Activated CD8-positive, alpha-beta T cell treated with anti-CD3 and anti-CD28 coated beads, Interleukin-2, amount 10 ng/mL, durations not matched to agents 7 days and 5 days (primary cell): ENCODE results near the gene FAM24A. TPM values are rescaled to one million over a fixed set of nuclear protein-coding genes. Genes with fewer than 3 reads are reported as not detected.
"Not testable (repeated sequence)": the region's sequence is repeated elsewhere in the genome, so short reads cannot be mapped to it uniquely, and the experiment has no call there.

Experiments used
- ATAC-seq: fragments of 150-1000 bp; cut with Tn5 transposase; one replicate; pipeline ENCODE4 v1.10.0; 2021; ENCODE audit warnings: moderate library complexity
- CTCF ChIA-PET: fragments of 350-600 bp; sonication (Branson Sonifier 250); formaldehyde crosslinking; loops from one replicate; lab custom pipeline; 2021; ENCODE audit warnings: antibody characterized with exemption; lab: Charles Lee
- POLR2A ChIA-PET: fragments of 350-600 bp; sonication (Branson Sonifier 250); formaldehyde crosslinking; loops from one replicate; lab custom pipeline; 2021; ENCODE audit warnings: antibody characterized with exemption; lab: Charles Lee
- DNase-seq: peaks from one replicate; pipeline ENCODE4 v3.0.0-alpha.2; 2020
- H3K27ac Mint-ChIP-seq: one replicate; pipeline ENCODE4 v1.8.0; 2021; ENCODE audit warnings: mild to moderate bottlenecking, mixed read lengths
- H3K27me3 Mint-ChIP-seq: one replicate; pipeline ENCODE4 v1.8.0; 2021; ENCODE audit warnings: low read depth, mixed read lengths
- H3K36me3 Mint-ChIP-seq: one replicate; pipeline ENCODE4 v1.8.0; 2021; ENCODE audit warnings: low read depth, mixed read lengths
- H3K4me1 Mint-ChIP-seq: one replicate; pipeline ENCODE4 v1.8.0; 2021; ENCODE audit warnings: low read depth, mixed read lengths
- H3K4me3 Mint-ChIP-seq: one replicate; pipeline ENCODE4 v1.8.0; 2021; ENCODE audit warnings: mild to moderate bottlenecking, mixed read lengths
- H3K9me3 Mint-ChIP-seq: one replicate; pipeline ENCODE4 v1.8.0; 2022; ENCODE audit warnings: mixed read lengths; ENCODE audit not compliant: insufficient read depth
- total RNA-seq, 2 experiments: library from RNA; stranded (reverse); gene quantifications; one replicate each; pipeline ENCODE4 v1.2.3, GENCODE V29; 2021

FAM24A gene
- not detected for total RNA-seq

GRCh38 chr10:122910310-122910709 lies at the start of gene FAM24A:
TSS of gene FAM24A (plus strand) at chr10:122910610. CDS start at chr10:122911635, 1,025 bp downstream.
- ATAC-seq (no peak), DNase-seq (no peak)
- ChIA-PET POLR2A (interaction anchor here (0.5 kb wide), 1 partner anchor 34 kb away, joined by 4 read pairs; no protein-coding TSS in a partner anchor), CTCF (no interaction called here)
- Mint-ChIP-seq H3K9me3 (no peaks in the 10 kb centered on the region), H3K27me3 (peaks cover 8% of the 10 kb centered on the region), H3K27ac (no peak within 1 kb of the TSS), H3K4me1 (no peaks in the 10 kb centered on the region), H3K4me3 (no peak within 1 kb of the TSS), H3K36me3 (no peaks in the 10 kb centered on the region)

- H3K9me3 Mint-ChIP-seq: no peaks in the 10 kb centered on the region
- peaks cover 15% of the 10 kb centered on the region for H3K36me3 Mint-ChIP-seq
- ATAC-seq (no peak), DNase-seq (no peak)
- no peak overlapping the region for H3K27ac Mint-ChIP-seq
- H3K27me3 Mint-ChIP-seq: no peaks in the 10 kb centered on the region
- H3K4me3 Mint-ChIP-seq: no peak overlapping the region
- ChIA-PET POLR2A (no interaction called here), CTCF (no interaction called here)
- no peaks in the 10 kb centered on the region for H3K4me1 Mint-ChIP-seq
Observed at GRCh38 chr10:122861711-122862161, 48.7 kb upstream of the FAM24A start.

GRCh38 chr10:122863216-122864193 lies 46.9 kb upstream of the FAM24A start:
- Mint-ChIP-seq H3K9me3 (no peaks in the 10 kb centered on the region), H3K36me3 (peaks cover 24% of the 10 kb centered on the region), H3K4me1 (no peaks in the 10 kb centered on the region), H3K27me3 (no peaks in the 10 kb centered on the region), H3K27ac (no peak overlapping the region), H3K4me3 (no peak overlapping the region)
- CTCF ChIA-PET: no interaction called here
- ATAC-seq (no peak), DNase-seq (no peak)
- POLR2A ChIA-PET: interaction anchor here (0.6 kb wide), 1 partner anchor 54 kb away, joined by 3 read pairs; no protein-coding TSS in a partner anchor

- H3K27me3 Mint-ChIP-seq: no peaks in the 10 kb centered on the region
- no peak overlapping the region for H3K4me3 Mint-ChIP-seq
- no peak overlapping the region for H3K27ac Mint-ChIP-seq
- DNase-seq (no peak), ATAC-seq (no peak)
- H3K4me1 Mint-ChIP-seq: no peaks in the 10 kb centered on the region
- ChIA-PET CTCF (no interaction called here), POLR2A (interaction anchor here (0.6 kb wide), 1 partner anchor 53 kb away, joined by 3 read pairs; no protein-coding TSS in a partner anchor)
- H3K9me3 Mint-ChIP-seq: no peaks in the 10 kb centered on the region
- peaks cover 21% of the 10 kb centered on the region for H3K36me3 Mint-ChIP-seq
Observed at GRCh38 chr10:122864194-122864592, 46.2 kb upstream of the FAM24A start.

GRCh38 chr10:122864901-122865300 lies 45.5 kb upstream of the FAM24A start:
- DNase-seq (no peak), ATAC-seq (no peak)
- no peak overlapping the region for H3K27ac Mint-ChIP-seq
- ChIA-PET CTCF (no interaction called here), POLR2A (interaction anchor here (0.6 kb wide), 1 partner anchor 717 kb away, joined by 3 read pairs; no protein-coding TSS in a partner anchor)
- H3K27me3 Mint-ChIP-seq: no peaks in the 10 kb centered on the region
- peaks cover under 1% of the 10 kb centered on the region for H3K4me1 Mint-ChIP-seq
- no peaks in the 10 kb centered on the region for H3K9me3 Mint-ChIP-seq
- H3K4me3 Mint-ChIP-seq: no peak overlapping the region
- peaks cover 25% of the 10 kb centered on the region for H3K36me3 Mint-ChIP-seq

GRCh38 chr10:122866757-122867482 lies 43.5 kb upstream of the FAM24A start:
- H3K9me3 Mint-ChIP-seq, ATAC-seq, DNase-seq, CTCF ChIA-PET, H3K4me1 Mint-ChIP-seq, H3K27me3 Mint-ChIP-seq, H3K27ac Mint-ChIP-seq, POLR2A ChIA-PET, H3K4me3 Mint-ChIP-seq: not testable (repeated sequence)
- H3K36me3 Mint-ChIP-seq: peaks cover 35% of the 10 kb centered on the region

GRCh38 chr10:122868768-122869167 lies 41.6 kb upstream of the FAM24A start:
- POLR2A ChIA-PET, H3K9me3 Mint-ChIP-seq, ATAC-seq, H3K4me3 Mint-ChIP-seq, H3K27ac Mint-ChIP-seq, DNase-seq, H3K4me1 Mint-ChIP-seq, CTCF ChIA-PET, H3K27me3 Mint-ChIP-seq: not testable (repeated sequence)
- peaks cover 45% of the 10 kb centered on the region for H3K36me3 Mint-ChIP-seq

GRCh38 chr10:122871947-122872346 lies 38.5 kb upstream of the FAM24A start:
- POLR2A ChIA-PET: not testable (repeated sequence)
- peaks cover 64% of the 10 kb centered on the region for H3K36me3 Mint-ChIP-seq

GRCh38 chr10:122875843-122876466 lies 34.5 kb upstream of the FAM24A start:
- ATAC-seq: no peak
- no peak for DNase-seq
- Mint-ChIP-seq H3K9me3 (peaks cover 18% of the 10 kb centered on the region), H3K36me3 (peaks cover 63% of the 10 kb centered on the region), H3K4me3 (no peak overlapping the region), H3K27me3 (no peaks in the 10 kb centered on the region), H3K27ac (no peak overlapping the region), H3K4me1 (peaks cover 36% of the 10 kb centered on the region)
- POLR2A ChIA-PET: interaction anchor here (0.7 kb wide), 1 partner anchor 34 kb away, joined by 4 read pairs; no protein-coding TSS in a partner anchor
- CTCF ChIA-PET: no interaction called here

More at GRCh38 chr10:122871947-122872346, 38.5 kb upstream of the FAM24A start:
- H3K4me3 Mint-ChIP-seq, H3K4me1 Mint-ChIP-seq, H3K27me3 Mint-ChIP-seq, ATAC-seq, H3K27ac Mint-ChIP-seq, CTCF ChIA-PET, DNase-seq: not testable (repeated sequence)
- H3K9me3 Mint-ChIP-seq: peaks cover 18% of the 10 kb centered on the region

GRCh38 chr10:122876467-122876855 lies 33.9 kb upstream of the FAM24A start:
- Mint-ChIP-seq H3K4me3 (no peak overlapping the region), H3K27me3 (no peaks in the 10 kb centered on the region), H3K4me1 (peaks cover 39% of the 10 kb centered on the region), H3K9me3 (peaks cover 18% of the 10 kb centered on the region), H3K27ac (no peak overlapping the region), H3K36me3 (peaks cover 66% of the 10 kb centered on the region)
- POLR2A ChIA-PET: interaction anchor here (0.7 kb wide), 1 partner anchor 33 kb away, joined by 4 read pairs; no protein-coding TSS in a partner anchor
- CTCF ChIA-PET: no interaction called here
- ATAC-seq (no peak), DNase-seq (no peak)

- ATAC-seq (no peak), DNase-seq (no peak)
- Mint-ChIP-seq H3K9me3 (peaks cover 18% of the 10 kb centered on the region), H3K4me3 (no peak overlapping the region), H3K4me1 (peaks cover 39% of the 10 kb centered on the region), H3K27me3 (no peaks in the 10 kb centered on the region), H3K36me3 (peaks cover 65% of the 10 kb centered on the region), H3K27ac (no peak overlapping the region)
- ChIA-PET POLR2A (no interaction called here), CTCF (no interaction called here)
Observed at GRCh38 chr10:122877264-122877663, 33.1 kb upstream of the FAM24A start.
